GM19239 (cell line): ENCODE data around the gene LVRN.

Experiments
- DNase-seq: peaks from one replicate; pipeline ENCODE4 v3.0.0; 2011; ENCODE audit warnings: low spot score; ENCODE audit not compliant: insufficient read length
- FAIRE-seq: peaks from 2 replicates; lab custom pipeline; 2011; peaks lifted over from hg19 to GRCh38; lab: Jason Lieb, UNC

The LVRN gene

GRCh38 chr5:116009806-116010205 lies 47.5 kb downstream of the LVRN start:
- FAIRE-seq, result no peak
- DNase-seq, result no peak

GRCh38 chr5:116011046-116011445 lies 48.8 kb downstream of the LVRN start:
- DNase-seq (no peak), FAIRE-seq (no peak)

- no peak for DNase-seq
- no peak for FAIRE-seq
Observed at GRCh38 chr5:116013207-116013785, 51.0 kb downstream of the LVRN start.

GRCh38 chr5:116013936-116014335 lies 51.7 kb downstream of the LVRN start:
- FAIRE-seq (no peak), DNase-seq (no peak)

GRCh38 chr5:116023619-116024018 lies 61.3 kb downstream of the LVRN start:
- FAIRE-seq (no peak), DNase-seq (no peak)

- FAIRE-seq (no peak), DNase-seq (no peak)
Observed at GRCh38 chr5:116025866-116026265, 63.6 kb downstream of the LVRN start.

- FAIRE-seq (peak; percentile 85), DNase-seq (no peak)
Observed at GRCh38 chr5:116032094-116032517, 69.8 kb downstream of the LVRN start, which contains the start of gene ARL14EPL. Gene ARL14EPL, plus strand, starts transcription at chr5:116032472. Its CDS starts 18,994 bp downstream, at chr5:116051466.

- no peak for FAIRE-seq
- DNase-seq, result no peak
Observed at GRCh38 chr5:116032991-116033390, 70.7 kb downstream of the LVRN start.

- FAIRE-seq (no peak), DNase-seq (no peak)
Observed at GRCh38 chr5:116035123-116035522, 72.8 kb downstream of the LVRN start.

GRCh38 chr5:116037236-116037822 lies 75.1 kb downstream of the LVRN start:
- no peak for DNase-seq
- no peak for FAIRE-seq

- DNase-seq (no peak), FAIRE-seq (peak; percentile 63)
Observed at GRCh38 chr5:116038817-116039216, 76.5 kb downstream of the LVRN start.

- no peak for DNase-seq
- FAIRE-seq, result no peak
Observed at GRCh38 chr5:116042375-116042774, 80.1 kb downstream of the LVRN start.

GRCh38 chr5:116044073-116044472 lies 81.8 kb downstream of the LVRN start:
- FAIRE-seq (no peak), DNase-seq (no peak)

- FAIRE-seq (no peak), DNase-seq (no peak)
Observed at GRCh38 chr5:116045821-116046220, 83.5 kb downstream of the LVRN start.

- no peak for FAIRE-seq
- DNase-seq, result no peak
Observed at GRCh38 chr5:116046261-116046660, 84.0 kb downstream of the LVRN start.

- no peak for DNase-seq
- FAIRE-seq, result no peak
Observed at GRCh38 chr5:116046823-116047222, 84.5 kb downstream of the LVRN start.

- FAIRE-seq (no peak), DNase-seq (no peak)
Observed at GRCh38 chr5:116058346-116058936, 96.2 kb downstream of the LVRN start.

- no peak for DNase-seq
- FAIRE-seq, result no peak
Observed at GRCh38 chr5:116062352-116062751, 100.1 kb downstream of the LVRN start.

GRCh38 chr5:116063950-116064349 lies 101.7 kb downstream of the LVRN start:
- DNase-seq (no peak), FAIRE-seq (no peak)

- FAIRE-seq (peak; percentile 76), DNase-seq (no peak)
Observed at GRCh38 chr5:116068028-116068632, 105.9 kb downstream of the LVRN start.

GRCh38 chr5:116071211-116071610 lies 108.9 kb downstream of the LVRN start:
- DNase-seq, result no peak
- no peak for FAIRE-seq
